Umbilical cord (tissue), 2 donors: ENCODE results near the gene KCNG3. TPM values are rescaled to one million over a fixed set of nuclear protein-coding genes. Genes with fewer than 3 reads are reported as not detected.
"Not testable (repeated sequence)": the region's sequence is repeated elsewhere in the genome, so short reads cannot be mapped to it uniquely, and the experiment has no call there.

Source experiments
- DNase-seq: peaks from one replicate; pipeline ENCODE4 v3.0.0-alpha.2; 2015; ENCODE audit warnings: low spot score
- total RNA-seq: library from RNA; depleted of rRNA; stranded (reverse); fragments of >200 nt; gene quantifications from one replicate; pipeline ENCODE4 v1.2.3, GENCODE V29; 2014; ENCODE audit warnings: low replicate concordance; ENCODE audit not compliant: insufficient read depth

KCNG3 gene
- total RNA-seq, 1 donor from 2014 or later: 1.7 TPM

DNA sequence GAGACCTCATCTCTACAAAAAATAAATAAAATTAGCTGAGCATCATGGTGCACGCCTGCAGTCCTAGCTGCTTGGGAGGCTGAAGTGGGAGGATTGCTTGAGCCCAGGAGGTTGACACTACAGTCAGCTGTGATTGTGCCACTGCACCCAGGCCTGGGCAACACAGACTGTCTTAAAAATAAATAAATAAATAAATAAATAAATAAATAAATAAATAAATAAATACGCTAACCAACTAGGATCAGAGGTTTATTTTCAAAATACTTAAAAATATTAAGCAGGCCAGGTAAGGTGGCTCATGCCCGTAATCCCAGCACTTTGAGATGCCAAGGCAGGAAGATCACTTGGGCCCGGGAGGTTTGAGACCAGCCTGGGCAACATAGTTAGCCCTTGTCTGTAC, 63.6 kb downstream of the KCNG3 start:
- no peak for DNase-seq

GRCh38 chr2:42429352-42429751, 64.4 kb downstream of the KCNG3 start:
- DNase-seq: no peak

GRCh38 chr2:42425697-42426096, 68.1 kb downstream of the KCNG3 start:
- no peak for DNase-seq

GRCh38 chr2:42424033-42424432, 69.7 kb downstream of the KCNG3 start:
- DNase-seq: no peak

DNA sequence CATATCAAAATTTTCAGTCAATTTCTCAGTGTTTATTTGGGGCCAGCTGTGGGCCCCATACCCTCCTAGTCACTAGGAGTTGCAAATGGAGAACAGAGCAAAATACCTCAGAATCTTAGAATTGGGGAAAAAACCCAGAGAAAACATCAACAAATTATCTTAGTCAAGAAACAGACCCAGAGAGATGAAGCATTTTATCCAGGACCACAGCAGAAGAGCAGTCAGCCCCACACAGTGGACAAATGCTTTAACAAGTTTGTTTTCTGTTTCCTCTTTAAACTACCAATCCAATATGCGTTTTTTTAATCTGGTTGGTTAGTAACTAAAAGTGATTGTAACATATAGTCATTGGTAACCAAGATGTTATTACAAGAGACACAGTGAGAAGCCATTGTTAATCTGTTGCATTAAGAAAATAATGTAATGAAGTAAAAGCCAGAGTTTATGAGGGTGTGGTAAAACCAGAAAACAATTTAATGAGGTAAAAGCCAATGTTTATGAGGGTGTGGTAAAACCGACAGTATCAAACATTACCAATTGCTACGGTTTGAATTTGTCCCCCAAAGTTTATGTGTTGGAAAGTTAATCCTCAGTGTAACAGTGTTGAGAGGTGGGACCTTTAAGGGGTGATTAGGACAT, 72.1 kb downstream of the KCNG3 start:
- no peak for DNase-seq

- no peak for DNase-seq
These were observed 72.7 kb downstream of the KCNG3 start for GRCh38 chr2:42421157-42421485.

DNA sequence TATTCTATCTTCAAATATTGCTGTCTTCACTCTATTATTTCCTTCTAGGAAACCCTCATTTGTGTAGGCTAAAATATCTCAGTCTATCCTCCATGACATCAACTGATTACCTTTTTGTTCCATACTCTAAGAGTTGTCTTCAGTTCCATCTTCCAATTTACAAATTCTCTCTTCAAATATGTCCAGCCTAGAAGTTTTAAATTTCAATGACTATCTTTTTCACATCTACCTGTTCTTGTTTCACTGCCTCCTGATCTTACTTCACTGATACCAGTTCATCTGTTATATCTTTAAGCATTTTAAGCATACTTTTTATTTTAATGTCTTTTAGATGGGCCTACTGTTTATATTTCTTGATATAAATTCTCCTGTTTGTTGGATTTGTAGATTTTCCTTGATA, 79.1 kb downstream of the KCNG3 start:
- DNase-seq: no peak

DNA sequence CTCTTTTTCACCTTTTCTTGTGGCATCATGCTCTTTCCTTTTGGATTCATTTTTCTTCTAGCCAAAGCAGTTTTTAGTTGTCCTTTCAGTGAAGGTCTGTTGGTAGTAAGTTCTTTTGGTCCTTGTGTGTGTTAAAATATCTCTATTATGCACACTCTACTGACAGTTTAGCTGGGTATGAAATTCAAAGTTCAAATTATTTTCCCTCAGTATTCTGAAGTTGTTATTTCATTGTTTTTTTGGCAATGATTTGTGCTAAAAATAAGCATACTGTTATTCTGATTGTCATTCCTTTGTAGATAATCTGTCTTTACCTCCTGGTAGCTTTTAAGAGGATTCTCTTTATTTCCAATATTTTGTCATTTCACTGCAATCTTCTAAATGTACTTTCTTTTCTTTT, 79.6 kb downstream of the KCNG3 start:
- DNase-seq: no peak

GRCh38 chr2:42410742-42411514, 82.9 kb downstream of the KCNG3 start:
- no peak for DNase-seq

- DNase-seq: no peak
These were observed 85.8 kb downstream of the KCNG3 start for GRCh38 chr2:42408009-42408408.

DNA sequence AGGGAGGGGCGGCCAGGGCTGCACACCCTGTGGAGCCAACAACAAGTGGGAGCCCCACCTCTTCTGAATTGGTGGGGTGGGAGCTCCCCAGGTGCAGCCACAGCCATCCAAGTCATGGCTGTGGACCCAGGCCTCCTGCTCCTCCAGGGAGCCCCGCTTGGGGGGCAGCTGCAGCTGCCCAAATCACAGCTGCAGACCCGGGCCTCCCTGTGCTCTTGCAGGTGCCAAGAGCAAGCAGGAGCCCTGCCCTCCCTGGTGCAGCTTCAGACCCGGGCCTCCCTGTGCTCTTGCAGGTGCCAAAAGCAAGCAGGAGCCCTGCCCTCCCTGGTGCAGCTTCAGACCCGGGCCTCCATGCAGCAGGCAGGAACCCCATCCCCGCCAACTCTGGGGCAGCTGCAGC, 86.3 kb downstream of the KCNG3 start:
- no peak for DNase-seq

GRCh38 chr2:42404676-42405075, 89.1 kb downstream of the KCNG3 start:
- DNase-seq: no peak

- no peak for DNase-seq
These were observed 92.0 kb downstream of the KCNG3 start for GRCh38 chr2:42401773-42402172.

DNA sequence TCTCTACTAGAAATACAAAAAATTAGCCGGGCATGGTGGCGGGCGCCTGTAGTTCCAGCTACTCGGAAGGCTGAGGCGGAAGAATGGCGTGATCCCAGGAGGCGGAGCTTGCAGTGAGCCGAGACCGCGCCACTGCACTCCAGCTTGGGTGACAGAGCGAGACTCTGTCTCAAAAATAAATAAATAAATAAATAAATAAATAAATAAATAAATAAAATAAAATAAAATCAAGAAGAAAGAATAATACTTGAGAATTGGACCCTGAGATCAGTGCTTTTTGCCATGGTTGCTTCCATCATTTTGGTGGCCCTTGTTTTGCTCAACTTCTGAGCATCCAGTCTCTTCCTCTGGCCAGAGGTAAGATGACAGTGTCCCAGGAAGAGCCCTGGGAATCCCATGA, 95.7 kb downstream of the KCNG3 start:
- DNase-seq: not testable (repeated sequence)

DNA sequence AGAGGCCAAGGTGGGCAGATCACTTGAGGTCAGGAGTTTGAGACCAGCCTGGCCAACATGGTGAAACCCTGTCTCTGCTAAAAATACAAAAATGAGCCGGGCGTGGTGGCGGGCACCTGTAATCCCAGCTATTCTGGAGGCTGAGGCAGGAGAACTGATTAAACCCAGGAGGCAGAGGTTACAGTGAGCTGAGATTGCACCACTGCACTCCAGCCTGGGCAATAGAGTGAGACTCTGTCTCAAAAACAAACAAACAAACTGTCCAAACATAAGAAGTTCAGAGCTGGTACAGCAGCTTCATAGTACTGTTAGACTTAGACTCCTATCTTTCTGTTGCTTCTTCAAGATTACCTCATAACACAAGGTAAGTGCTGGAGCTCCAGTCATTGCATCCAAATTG, 100.5 kb downstream of the KCNG3 start:
- DNase-seq: not testable (repeated sequence)

DNA sequence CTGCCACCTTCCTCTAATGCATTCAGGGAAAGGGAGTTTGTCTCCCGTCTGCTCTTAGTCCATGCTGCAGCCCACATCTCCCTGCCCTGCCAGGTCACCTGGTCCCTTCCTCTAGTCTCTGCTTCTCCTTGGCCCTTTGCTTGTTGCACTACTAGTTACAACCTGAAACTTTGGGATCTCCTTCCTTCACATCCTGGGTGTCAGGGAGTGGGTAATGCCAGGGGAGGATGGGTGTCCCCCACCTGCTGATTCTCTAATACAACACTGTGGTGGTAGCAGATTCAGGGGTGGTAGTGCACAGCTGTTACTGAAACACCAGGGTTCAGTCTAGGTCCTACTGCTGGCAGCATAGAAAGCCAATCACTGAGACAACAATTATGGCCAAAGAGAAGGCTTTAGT, 101.6 kb downstream of the KCNG3 start:
- no peak for DNase-seq

Other genes starting within 250 kb of the KCNG3 start
- 165 TPM for gene COX7A2L, start 132.8 kb downstream of the KCNG3 start, total RNA-seq
- 23.8 TPM for gene MTA3, start 74.7 kb upstream of the KCNG3 start, total RNA-seq